ENCODE data around the gene HTRA1.
A peak's percentile ranks its signal among the peaks of the same experiment; 100 is the strongest.

HTRA1 gene

GRCh38 chr10:122455376-122456079 lies 5.8 kb upstream of the HTRA1 start:
- no peak for DNase-seq

GRCh38 chr10:122457934-122458333 lies 3.4 kb upstream of the HTRA1 start:
- DNase-seq: no peak

GRCh38 chr10:122458693-122459092 lies 2.7 kb upstream of the HTRA1 start:
- peak in 4 of 14 donors; percentile 30 to 45 (median 33) for DNase-seq

- no peak for DNase-seq
Observed at GRCh38 chr10:122459561-122460273, 1.6 kb upstream of the HTRA1 start.

- peak in 2 of 14 donors; percentile 71 to 75 for DNase-seq
Observed at GRCh38 chr10:122460891-122461293, 461 bp upstream of the HTRA1 start.

GRCh38 chr10:122461729-122462532 lies 578 bp downstream of the HTRA1 start:
- peak in 1 of 14 donors; percentile 68 for DNase-seq

GRCh38 chr10:122462533-122463465 lies 1.4 kb downstream of the HTRA1 start:
- DNase-seq: peak in 4 of 14 donors; percentile 52 to 72 (median 64)

- DNase-seq: peak in 1 of 14 donors; percentile 58
Observed at GRCh38 chr10:122463466-122464249, 2.3 kb downstream of the HTRA1 start.

GRCh38 chr10:122464250-122464510 lies 2.8 kb downstream of the HTRA1 start:
- no peak for DNase-seq

- DNase-seq: peak in 7 of 14 donors; percentile 33 to 52 (median 42)
Observed at GRCh38 chr10:122464586-122464985, 3.2 kb downstream of the HTRA1 start.

- no peak for DNase-seq
Observed at GRCh38 chr10:122465401-122466040, 4.2 kb downstream of the HTRA1 start.

GRCh38 chr10:122466951-122467381 lies 5.6 kb downstream of the HTRA1 start:
- DNase-seq: no peak

- DNase-seq: no peak
Observed at GRCh38 chr10:122467701-122468100, 6.3 kb downstream of the HTRA1 start.

- DNase-seq: no peak
Observed at GRCh38 chr10:122468307-122468925, 7.1 kb downstream of the HTRA1 start.

GRCh38 chr10:122468926-122469781 lies 7.8 kb downstream of the HTRA1 start:
- peak in 4 of 14 donors; percentile 38 to 50 (median 40) for DNase-seq

GRCh38 chr10:122469848-122470247 lies 8.5 kb downstream of the HTRA1 start:
- DNase-seq: no peak

GRCh38 chr10:122471531-122472177 lies 10.3 kb downstream of the HTRA1 start:
- DNase-seq: no peak

- no peak for DNase-seq
Observed at GRCh38 chr10:122473116-122473515, 11.8 kb downstream of the HTRA1 start.

All from C1 segment of cervical spinal cord (tissue), 14 donors.